8988T (cell line): ENCODE results near the gene MAP3K12.
"Not testable (repeated sequence)": the region's sequence is repeated elsewhere in the genome, so short reads cannot be mapped to it uniquely, and the experiment has no call there.

Source experiments
- DNase-seq: peaks from one replicate; pipeline ENCODE4 v3.0.0; 2011

MAP3K12 gene

DNA sequence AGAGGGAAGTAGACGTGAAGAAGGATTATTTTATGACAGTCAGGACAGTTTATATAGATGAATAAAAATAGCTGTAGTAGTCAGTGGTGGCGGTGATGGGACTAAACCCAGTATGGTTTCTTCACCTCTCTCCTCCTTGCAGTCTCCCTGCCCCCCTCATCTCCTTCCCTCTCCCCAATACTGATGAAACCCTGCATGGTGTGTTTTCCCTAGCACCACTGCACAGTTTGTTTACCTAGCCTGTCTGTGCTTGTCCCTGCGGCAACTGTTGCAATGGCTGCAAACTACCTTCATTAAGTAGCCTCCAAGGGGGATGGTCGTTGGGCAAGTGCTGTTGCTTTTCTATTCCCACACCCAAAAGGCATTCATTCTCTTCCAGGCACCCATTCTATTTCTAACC is 32.6 kb downstream of the MAP3K12 start:
- DNase-seq, result no peak

DNA sequence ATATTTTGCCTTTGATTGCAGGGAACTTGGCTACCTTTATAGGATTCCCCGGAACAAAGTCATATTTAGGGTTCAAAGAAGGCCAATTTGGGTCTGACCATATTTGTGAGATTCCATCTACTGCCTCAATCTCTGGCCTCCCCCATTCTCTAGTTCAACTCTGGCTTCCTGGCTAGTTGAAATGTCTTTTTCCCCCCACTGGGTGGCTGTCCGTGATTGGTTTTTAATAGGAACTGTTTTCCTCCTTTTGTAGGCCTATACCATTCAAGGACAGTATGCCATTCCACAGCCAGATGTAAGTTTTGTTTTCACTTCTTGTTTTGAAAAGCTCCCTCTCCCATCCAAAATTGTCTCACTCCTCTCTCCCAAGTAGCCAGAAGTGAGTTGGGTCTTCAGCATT is 33.6 kb downstream of the MAP3K12 start:
- DNase-seq, result no peak

DNA sequence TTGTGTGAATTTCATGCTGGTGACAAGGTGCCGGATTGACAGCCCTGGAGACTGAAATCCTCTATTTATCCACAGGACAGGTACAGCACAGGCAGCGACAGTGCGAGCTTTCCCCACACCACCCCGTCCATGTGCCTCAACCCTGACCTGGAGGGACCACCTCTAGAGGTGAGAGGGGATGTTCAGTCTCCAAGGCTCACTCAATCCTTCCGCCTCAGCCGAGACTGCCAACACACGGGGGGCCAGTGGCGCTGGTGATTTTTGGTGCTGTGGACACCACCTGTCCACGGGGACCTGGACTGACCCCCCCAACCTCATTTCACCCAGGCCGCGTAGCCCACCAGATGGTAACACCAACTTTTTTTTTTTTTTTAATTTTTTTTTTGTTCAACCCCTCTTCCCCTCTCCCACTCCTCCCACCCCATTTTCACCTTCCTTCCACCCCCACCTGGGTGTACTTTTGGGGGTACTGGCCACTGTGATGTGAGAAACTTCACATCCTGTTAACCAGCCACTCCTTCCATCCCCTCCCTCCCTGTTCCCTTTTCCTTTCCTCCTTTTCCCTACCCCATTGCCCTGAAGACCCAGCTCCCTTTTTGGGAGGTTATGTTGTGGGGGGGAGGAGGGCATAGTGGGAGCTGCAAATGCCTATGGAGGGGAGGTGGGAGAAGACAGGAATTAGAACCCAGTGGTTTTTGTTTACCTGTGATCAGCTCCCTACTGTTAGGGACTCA is 34.4 kb downstream of the MAP3K12 start:
- DNase-seq, result no peak

DNA sequence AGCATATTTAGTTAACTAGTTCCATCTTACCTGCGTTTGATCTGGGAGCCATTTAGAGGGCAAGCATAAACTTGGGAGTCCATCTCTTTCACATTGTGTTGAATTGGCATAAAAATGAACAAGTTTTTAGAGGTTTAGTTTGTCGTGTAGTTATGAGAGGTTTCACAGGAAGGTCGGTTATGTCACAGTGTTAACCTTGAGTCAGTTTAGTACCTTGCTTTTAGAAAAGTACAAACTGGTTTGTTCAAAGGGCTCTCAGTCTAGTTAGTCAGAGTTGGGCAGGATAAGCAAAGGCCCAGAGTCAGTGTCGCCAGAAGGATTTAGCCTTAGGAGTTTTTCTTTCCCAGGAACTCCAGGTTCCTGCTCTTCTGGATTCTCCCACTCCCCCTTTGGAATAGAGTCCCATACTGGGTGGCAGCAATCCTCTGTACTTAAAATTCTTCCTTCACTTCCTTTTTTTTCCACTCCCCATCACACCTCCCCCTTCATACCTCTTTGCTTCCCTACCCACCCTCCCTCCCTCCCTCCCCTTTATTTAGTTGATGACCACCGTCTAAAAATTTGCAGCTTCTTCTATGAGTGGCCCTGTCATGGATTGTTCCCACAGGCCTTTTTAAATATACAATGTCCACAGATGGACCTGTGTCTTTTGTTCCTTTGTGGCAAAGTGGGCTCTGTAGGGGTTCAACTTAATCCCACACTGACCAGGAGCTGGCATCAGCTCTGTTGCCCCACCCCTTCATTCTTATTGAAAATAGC is 35.3 kb downstream of the MAP3K12 start:
- DNase-seq, result no peak

DNA sequence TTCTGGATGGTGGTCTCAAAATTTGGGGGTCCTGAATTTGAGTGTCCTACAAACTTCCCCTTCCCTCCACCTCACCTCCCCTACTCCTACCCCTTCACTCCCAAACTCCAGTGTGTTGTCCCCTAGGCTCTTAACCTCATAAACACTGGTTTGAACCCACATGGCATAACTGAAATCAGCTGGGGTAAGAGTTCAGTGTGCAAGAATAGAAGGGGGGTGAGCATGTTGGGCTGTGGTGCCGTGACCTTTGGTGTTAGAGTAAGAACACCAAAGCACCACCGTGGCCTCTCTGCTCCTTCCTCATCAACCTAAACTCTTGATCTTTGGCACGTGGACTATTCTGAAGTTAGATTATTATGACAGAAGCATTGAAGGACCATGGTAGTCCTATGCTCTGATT is 36.3 kb downstream of the MAP3K12 start:
- DNase-seq, result no peak

DNA sequence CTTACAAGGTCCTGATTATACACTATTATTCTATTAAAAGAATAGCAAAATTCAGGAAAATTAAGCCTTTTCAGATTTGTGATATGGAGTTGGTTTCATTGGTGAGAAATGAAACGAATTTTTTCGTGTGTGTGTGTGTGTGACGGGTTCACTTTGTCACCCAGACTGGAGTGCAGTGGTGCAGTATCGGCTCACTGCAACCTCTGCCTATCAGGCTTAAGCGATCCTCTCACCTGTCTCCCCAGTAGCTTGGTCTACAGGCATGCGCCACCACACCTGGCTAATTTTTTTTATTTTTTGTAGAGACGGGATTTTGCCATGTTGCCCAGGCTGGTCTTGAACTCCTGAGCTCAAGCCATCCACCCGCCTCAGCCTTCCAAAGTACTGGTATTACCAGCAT is 37.7 kb downstream of the MAP3K12 start:
- DNase-seq, result no peak

DNA sequence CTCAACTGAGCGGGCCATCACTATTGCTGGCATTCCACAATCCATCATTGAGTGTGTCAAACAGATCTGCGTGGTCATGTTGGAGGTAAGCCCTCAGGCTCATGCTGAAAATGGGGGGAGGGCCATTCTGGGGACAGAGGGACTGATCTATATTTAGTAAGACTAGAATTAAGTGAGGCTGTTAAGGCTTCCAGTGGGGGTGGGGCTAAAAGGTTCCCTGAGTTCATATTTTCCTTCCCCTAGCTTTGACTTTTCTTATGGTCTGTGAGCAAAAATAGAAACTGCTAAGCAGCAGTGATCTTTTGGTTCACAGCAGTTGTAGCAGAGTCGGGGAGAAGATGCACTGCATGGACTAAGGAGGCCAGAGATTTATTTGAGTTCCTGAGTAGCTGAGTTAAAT is 38.2 kb downstream of the MAP3K12 start:
- DNase-seq, result no peak

DNA sequence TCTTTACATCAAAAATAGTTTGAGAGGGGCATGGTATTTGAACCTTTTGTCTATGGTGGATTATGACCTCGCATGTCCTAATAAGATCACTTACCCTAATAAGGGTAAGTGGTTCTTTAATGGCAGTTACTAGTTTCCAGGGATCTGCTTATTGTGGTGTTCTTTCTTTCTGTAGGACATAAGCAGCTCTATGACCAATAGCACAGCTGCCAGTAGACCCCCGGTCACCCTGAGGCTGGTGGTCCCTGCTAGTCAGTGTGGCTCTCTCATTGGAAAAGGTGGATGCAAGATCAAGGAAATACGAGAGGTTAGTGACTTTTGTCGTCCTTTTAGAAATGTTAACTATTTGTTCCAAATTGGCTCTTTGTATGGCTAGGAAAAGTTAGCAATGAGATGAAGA is 40.2 kb downstream of the MAP3K12 start:
- DNase-seq, result no peak

DNA sequence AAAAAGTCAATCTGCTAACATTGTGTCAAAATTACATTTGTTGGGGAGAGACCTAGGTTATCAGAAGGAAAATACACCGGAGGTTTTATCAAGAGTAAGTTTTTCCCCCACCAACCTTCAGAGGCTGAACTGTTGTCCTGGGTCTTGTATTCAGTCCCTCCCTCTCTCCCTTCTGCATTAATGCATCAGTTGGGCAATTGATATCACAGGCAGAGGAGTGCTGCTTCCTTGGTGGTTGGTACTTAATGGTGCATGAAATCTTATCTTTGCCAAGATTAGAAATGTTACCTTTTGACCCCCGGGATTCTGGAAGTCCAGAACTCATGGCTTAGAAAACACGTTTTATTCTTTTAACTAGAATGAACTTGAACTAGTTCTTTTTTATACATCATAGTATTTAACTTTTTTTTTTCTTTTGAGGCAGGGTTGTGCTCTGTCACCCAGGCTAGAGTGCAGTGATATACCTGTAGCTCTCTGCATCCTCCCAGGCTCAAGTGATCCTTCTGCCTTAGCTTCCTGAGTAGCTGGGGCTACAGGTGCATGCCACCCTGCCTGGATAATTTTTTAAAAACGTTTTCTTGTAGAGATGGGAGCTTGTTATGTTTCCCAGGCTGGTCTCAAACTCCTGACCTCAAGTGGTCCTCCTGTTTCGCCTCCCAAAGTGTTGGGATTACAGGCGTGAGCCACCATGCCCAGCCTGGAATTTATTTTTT is 42.4 kb downstream of the MAP3K12 start:
- DNase-seq, result no peak

DNA sequence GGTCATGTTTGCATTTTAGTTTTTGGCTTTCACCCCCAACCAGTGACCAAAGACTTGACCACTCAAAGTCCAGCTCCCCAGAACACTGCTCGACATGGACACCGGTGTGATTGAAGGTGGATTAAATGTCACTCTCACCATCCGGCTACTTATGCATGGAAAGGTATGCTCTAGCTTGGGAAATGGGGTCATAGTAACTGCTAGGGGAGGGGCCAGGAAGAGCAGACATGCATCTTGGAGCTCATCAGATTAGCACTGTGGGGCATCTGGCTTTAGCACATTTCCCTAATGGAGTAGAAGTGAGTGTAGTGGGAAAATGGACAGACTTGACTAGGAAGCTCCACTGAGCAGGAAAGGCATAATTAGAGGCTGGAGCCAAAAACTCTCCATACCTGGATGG is 44.6 kb downstream of the MAP3K12 start:
- DNase-seq, result no peak

DNA sequence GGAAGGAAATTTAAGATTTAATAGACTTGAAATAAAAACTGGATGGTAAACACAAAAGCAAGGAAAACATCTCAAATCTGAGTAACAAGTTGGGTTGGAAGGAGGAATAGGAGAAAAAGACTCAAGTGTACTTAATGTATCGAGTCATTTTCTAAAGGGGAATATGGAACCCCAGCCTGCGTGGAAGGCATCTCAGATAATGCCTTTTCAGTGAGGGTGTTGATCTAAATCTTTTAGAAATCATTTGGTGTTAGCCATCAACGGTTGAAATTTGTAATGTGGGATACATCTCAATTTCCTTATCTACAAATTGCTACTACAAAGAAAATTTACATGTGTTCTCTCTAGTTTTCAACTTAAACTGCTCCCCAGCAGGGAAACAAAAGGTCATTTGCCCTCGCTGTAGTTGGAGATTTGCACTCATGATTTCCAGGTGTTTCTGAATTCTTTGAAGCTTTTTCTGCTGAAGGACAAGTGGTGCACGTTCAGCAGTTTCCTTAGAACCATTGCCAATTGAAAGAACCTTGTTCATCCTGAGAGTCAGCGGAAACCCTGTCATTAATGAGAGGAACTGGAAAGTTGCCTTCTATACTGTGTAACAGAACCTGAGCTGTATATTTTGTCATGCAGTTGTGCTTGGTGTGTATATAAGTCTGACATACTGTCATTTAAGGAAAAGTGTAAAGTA is 45.2 kb downstream of the MAP3K12 start:
- DNase-seq, result no peak

DNA sequence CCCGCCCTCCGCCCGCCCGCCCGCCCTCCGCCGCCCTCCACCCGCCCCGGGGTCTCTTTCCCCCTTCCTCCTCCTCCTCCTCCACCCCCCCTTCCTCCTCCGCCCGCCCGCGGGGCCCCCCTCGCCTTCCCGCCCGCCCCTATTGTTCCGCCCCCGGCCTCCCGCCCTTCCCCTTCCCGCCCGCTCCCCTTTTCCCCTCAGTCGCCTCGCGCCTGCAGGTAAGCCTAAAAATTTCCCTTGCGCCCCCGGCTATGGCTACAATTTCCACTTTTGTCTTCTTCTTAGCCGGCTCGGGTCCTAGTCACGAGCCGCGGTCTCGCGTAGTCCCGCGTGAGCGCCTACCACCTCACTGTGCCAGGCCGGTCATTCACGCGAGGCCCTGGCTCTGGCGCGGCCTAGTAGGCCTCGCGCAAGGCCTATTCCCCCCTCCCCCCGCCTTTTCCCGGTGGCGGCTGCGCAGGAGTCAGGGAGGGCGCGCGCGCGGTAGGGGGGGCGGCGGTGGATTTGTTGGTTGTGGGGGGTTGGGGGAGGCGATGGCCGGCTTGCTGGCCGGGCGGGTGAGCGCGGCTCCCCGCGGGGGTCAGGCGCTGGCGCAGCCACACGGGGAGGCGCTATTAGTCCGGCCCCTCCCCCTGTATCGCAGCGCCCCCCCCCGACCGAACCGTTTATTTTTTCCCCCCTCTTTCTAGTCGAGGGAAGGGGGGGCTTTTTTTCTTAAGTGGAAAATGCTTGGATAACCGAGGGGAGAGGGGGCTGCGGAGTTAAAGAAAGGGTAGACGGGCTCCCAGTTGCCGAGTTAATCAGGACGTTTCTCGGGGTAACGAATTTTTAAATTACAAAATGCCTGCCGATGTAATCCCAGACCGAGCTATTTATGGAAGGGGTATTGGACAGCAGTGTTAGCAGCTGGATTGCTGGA is 46.8 kb downstream of the MAP3K12 start:
- DNase-seq, result peak; percentile 51

DNA sequence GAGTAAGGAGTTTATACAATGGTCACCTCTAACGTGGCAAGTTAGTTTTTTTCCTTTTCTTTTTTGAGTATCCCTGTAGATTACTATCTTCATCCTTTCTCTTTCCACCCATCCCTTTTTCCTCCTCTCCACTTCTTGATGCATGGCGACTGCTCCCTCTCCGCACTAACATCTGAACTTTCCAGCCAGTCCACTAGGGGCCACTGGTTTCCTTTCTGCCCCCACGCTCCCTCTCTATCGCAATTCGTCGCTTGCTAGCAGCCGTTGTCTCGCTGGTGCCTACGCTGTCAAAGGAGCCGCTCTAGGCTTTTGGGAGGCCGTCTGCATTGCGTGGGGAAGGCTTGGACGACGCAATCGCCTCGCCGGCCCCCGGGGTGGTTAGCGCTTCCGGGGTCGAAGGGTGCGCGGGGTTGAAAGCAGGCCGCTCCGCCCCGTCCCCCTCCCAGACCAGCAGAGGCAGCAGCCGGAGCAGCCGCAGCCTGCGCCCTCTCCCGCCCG is 47.5 kb downstream of the MAP3K12 start, which contains the start of gene PCBP2:
TSS of gene PCBP2 (plus strand) at position 442 of the 498 bp plus-strand sequence. CDS start 2,699 bp downstream, outside the sequence.
- peak; percentile 91 for DNase-seq

DNA sequence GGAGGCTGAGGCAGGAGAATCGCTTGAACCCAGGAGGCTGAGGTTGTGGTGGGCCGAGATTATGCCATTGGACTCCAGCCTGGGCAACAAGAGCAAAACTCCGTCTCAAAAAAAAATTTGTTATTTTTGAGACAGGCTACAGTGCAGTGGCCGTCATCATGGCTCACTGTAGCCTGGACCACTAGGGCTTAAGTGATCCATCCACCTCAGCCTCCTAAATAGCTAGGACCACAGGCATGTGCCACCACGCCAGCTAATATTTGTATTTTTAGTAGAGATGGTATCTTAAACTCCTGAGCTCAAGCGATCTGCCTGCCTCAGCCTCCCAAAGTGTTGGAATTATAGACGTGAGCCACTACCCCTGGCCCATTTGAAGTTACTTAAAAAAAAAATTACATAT is 48.3 kb downstream of the MAP3K12 start:
- no peak for DNase-seq

DNA sequence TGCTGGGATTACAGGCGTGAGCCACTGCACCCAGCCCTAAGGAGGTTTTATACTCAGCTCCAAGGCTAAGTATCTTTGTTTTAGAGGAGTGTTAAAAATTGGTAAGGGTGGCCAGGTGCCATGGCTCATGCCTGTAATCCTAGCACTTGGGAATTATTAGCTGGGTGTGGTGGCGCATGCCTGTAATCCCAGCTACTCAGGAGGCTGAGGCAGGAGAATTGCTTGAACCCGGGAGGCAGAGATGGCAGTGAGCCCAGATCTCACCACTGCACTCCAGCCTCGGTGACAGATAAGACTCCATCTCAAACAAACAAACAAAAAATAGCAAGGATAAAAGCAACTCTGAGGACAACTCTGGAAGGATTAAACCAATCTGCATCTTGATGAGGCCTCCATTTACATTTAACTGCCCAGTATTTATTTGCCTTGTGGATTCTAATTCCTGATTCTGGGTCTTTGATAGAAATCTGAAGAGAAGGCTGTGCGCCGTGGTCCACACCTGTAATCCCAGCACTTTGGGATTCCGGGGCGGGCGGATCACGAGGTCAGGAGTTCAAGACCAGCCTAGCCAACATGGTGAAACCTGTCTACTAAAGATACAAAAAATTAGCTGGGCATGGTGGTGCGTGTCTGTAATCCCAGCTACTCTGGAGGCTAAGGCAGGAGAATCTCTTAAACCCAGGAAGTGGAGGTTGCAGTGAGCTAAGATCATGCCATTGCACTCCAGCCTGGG is 54.5 kb downstream of the MAP3K12 start:
- not testable (repeated sequence) for DNase-seq

DNA sequence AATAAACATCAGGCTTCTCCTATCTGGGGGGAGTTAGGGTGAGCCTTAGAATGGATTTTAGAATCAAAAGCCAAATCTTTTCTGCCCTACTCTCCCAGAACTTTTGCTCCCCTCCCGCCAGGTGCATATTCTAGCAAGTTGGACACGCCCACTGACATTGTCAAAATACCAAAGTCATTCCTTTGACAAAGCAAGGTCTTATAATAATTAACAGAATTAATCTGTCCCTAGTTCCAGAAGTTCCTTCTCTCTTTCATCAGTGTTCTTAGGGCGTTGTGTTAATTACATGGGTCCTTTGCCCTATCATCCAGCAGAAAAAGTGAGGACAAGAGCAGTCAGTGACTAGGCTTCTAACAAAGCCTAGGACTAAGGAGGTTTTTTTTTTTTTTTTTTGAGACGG is 55.3 kb downstream of the MAP3K12 start:
- DNase-seq, result no peak

DNA sequence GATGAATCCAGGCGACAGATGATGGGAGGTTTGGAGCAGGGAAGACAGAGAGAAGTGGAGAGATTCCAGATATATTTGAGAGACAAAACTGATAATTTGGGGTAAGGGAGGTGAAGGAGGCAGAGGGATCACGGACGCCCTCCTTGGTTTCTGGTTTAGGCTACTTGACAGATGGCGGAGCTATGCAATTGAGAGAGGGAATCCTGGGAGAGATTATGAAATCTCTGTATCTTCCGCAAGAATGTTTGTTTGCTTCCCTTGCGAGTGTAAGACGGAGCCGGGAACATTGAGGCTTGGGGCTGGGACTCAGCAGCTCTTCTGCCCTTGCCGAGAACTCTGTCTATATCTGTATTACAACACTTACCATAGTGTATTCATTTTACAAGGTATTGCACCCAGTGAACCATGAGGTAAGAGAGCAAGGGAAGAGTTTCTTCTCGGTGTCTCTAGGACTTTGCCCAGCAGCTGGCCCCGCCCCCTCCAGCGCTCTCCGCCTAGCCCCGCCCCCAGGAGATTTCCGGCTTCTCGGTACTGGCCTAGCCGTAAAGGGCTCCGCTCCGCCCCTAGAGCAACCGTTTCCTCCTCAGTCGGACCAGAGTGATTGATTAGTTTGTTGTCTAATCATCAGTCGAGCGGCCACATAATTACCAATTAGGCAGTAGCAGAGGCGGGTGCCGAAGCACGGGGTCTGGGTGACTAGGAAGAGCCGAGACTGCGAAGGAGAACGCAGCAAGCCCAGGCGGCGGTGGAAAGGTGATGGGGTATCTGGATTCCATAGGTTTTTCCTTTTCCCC is 58.0 kb downstream of the MAP3K12 start, which contains the start of gene PRR13:
TSS of gene PRR13 (plus strand) at position 695 of the 794 bp plus-strand sequence. CDS start 981 bp downstream, outside the sequence.
- peak; percentile 75 for DNase-seq

DNA sequence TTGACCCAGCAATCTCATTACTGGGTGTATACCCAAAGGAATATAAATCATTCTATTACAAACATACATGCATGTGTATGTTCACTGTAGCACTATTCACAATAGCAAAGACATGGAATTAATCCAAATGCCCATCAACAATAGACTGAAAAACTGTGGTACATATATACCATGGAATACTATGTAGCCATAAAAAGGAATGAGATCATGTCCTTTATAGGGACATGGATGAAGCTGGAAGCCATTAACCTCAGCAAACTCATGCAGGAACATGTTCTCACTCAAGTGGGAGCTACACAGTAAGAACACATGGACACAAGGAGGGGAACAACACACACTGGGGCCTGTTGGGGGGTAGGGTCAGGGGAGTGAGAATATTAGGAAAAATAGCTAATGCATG is 59.7 kb downstream of the MAP3K12 start:
- DNase-seq, result not testable (repeated sequence)

DNA sequence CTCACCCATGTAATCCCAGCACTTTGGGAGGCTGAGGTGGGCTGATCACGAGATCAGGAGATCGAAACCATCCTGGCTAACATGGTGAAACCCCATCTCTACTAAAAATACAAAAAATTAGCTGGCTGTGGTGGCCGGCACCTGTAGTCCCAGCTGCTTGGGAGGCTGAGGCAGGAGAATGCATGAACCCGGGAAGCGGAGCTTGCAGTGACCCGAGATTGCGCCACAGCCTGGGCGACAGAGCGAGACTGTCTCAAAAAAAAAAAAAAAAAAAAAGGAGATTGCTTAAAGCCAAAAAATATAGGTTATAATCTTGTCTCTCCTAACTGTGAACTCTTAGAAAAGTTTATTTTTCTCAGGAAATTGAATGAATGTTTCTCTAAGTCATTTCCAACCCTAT is 63.9 kb downstream of the MAP3K12 start:
- not testable (repeated sequence) for DNase-seq

DNA sequence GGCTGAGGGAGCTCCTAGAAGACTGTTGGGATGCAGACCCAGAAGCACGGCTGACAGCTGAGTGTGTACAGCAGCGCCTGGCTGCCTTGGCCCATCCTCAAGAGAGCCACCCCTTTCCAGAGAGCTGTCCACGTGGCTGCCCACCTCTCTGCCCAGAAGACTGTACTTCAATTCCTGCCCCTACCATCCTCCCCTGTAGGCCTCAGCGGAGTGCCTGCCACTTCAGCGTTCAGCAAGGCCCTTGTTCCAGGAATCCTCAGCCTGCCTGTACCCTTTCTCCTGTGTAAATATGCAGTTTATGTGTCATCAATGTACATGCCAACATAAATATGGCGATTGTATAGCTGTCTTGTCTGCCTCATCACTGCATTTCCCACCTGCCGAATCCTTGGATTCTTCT is 68.1 kb downstream of the MAP3K12 start:
- no peak for DNase-seq
